ENCODE data around the gene TEX2. TPM values are rescaled to one million over a fixed set of nuclear protein-coding genes. Genes with fewer than 3 reads are reported as not detected.
"Not testable (repeated sequence)": the region's sequence is repeated elsewhere in the genome, so short reads cannot be mapped to it uniquely, and the experiment has no call there.

Gene TEX2
- total and polyA plus RNA-seq, 2 donors from 2014 or later = 14.0 to 39.1 TPM

DNA sequence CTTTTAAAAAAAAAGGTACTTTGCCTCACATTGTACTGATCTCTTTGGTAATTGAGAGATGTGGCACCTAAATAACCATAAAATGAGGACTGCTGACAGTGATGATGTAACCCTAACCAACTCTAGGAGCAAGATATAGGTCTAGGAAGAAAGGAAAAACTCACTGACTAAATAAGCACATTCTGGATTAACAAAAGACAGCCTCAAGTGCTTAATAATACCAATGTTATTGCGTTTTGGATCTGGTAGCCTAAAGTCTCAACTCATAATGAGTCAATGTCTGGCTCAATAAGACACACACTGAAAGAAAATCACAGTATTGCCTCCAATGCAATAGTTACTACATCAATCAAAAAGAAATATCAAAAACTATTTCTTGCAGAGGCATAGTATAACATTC is 136.1 kb downstream of the TEX2 start:
- H3K4me3 ChIP-seq (ENCODE audit: low read length in 3 of 3) = no peak overlapping the region
- no peaks in the 10 kb centered on the region for H3K36me3 ChIP-seq (ENCODE audit: control insufficient read depth in 2 of 3, insufficient read depth in 3 of 3, low read length in 3 of 3)
- TF ChIP-seq, protein P1, sequence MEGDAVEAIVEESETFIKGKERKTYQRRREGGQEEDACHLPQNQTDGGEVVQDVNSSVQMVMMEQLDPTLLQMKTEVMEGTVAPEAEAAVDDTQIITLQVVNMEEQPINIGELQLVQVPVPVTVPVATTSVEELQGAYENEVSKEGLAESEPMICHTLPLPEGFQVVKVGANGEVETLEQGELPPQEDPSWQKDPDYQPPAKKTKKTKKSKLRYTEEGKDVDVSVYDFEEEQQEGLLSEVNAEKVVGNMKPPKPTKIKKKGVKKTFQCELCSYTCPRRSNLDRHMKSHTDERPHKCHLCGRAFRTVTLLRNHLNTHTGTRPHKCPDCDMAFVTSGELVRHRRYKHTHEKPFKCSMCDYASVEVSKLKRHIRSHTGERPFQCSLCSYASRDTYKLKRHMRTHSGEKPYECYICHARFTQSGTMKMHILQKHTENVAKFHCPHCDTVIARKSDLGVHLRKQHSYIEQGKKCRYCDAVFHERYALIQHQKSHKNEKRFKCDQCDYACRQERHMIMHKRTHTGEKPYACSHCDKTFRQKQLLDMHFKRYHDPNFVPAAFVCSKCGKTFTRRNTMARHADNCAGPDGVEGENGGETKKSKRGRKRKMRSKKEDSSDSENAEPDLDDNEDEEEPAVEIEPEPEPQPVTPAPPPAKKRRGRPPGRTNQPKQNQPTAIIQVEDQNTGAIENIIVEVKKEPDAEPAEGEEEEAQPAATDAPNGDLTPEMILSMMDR (IDR thresholded peaks at IDR 0.05; ENCODE audit: borderline replicate concordance, extremely low read depth, insufficient read depth) = no peak
- no peak for DNase-seq
- peaks cover 0 to 9% (median 0%) of the 10 kb centered on the region in 3 donors for H3K4me1 ChIP-seq (ENCODE audit: control insufficient read depth in 2 of 3, insufficient read depth in 2 of 3, low read depth in 1 of 3, low read length in 3 of 3)
- intact Hi-C loops (cut with DNase I) = no loop called here
- H3K27me3 ChIP-seq (ENCODE audit: control insufficient read depth, insufficient read depth, low read length) = no peaks in the 10 kb centered on the region
- no peak overlapping the region for H3K9ac ChIP-seq (ENCODE audit: low read length in 3 of 3)
- no peak overlapping the region for H3K27ac ChIP-seq (ENCODE audit: low read depth in 2 of 2, low read length in 2 of 2)
- H3K9me3 ChIP-seq (ENCODE audit: control insufficient read depth in 2 of 3, insufficient read depth in 1 of 3, low read length in 3 of 3) = no peaks in the 10 kb centered on the region
- FAIRE-seq = no peak

DNA sequence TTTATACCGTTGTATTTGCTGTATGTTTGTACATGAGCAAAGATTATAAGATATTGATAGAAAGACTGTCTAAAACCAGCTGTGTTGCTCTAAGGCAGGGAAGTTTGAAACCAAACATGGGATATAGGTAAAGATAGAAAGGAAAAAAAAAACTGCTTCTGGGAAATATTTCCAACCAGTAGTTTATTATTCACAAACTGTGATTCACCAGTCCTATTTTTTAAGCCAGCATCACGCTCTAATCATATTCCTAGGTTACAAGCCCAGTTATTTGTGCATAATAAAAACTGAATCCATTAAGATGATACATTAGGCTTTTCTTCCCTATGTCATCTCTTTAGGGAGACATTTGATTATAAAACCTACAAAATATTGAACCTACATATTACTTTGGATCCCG is 137.1 kb downstream of the TEX2 start:
- TF ChIP-seq, protein P1 (IDR thresholded peaks at IDR 0.05; ENCODE audit: borderline replicate concordance, extremely low read depth, insufficient read depth) = no peak
- H3K4me1 ChIP-seq (ENCODE audit: control insufficient read depth in 2 of 3, insufficient read depth in 2 of 3, low read depth in 1 of 3, low read length in 3 of 3) = peaks cover 0 to 9% (median 0%) of the 10 kb centered on the region in 3 donors
- FAIRE-seq (no peak), DNase-seq (no peak)
- no peaks in the 10 kb centered on the region for H3K9me3 ChIP-seq (ENCODE audit: control insufficient read depth in 2 of 3, insufficient read depth in 1 of 3, low read length in 3 of 3)
- H3K4me3 ChIP-seq (ENCODE audit: low read length in 3 of 3) = no peak overlapping the region
- no peaks in the 10 kb centered on the region for H3K36me3 ChIP-seq (ENCODE audit: control insufficient read depth in 2 of 3, insufficient read depth in 3 of 3, low read length in 3 of 3)
- no peaks in the 10 kb centered on the region for H3K27me3 ChIP-seq (ENCODE audit: control insufficient read depth, insufficient read depth, low read length)
- H3K27ac ChIP-seq (ENCODE audit: low read depth in 2 of 2, low read length in 2 of 2) = no peak overlapping the region
- intact Hi-C loops (cut with DNase I) = no loop called here
- H3K9ac ChIP-seq (ENCODE audit: low read length in 3 of 3) = no peak overlapping the region

DNA sequence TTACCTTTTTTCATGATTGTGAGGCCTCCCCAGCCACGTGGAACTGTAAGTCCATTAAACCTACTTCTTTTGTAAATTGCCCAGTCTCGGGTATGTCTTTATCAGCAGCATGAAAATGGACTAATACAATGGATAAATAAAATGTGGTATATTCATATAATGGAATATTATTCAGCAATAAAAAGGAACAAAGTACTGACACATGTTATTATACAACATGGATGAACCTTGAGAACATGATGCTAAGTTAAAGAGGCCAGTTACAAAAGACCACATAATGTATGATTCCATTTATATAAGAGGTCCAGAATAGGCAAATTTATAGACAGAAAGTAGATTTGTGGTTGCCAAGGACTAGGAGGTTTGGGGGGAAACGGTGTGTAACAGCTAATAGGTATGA is 138.5 kb downstream of the TEX2 start:
- no peaks in the 10 kb centered on the region for H3K36me3 ChIP-seq (ENCODE audit: control insufficient read depth in 2 of 3, insufficient read depth in 3 of 3, low read length in 3 of 3)
- H3K9me3 ChIP-seq (ENCODE audit: control insufficient read depth in 2 of 3, insufficient read depth in 1 of 3, low read length in 3 of 3) = no peaks in the 10 kb centered on the region
- intact Hi-C loops (cut with DNase I) = no loop called here
- H3K27ac ChIP-seq (ENCODE audit: low read depth in 2 of 2, low read length in 2 of 2) = no peak overlapping the region
- FAIRE-seq (no peak), DNase-seq (no peak)
- H3K9ac ChIP-seq (ENCODE audit: low read length in 3 of 3) = no peak overlapping the region
- peaks cover 0 to 5% (median 0%) of the 10 kb centered on the region in 3 donors for H3K4me1 ChIP-seq (ENCODE audit: control insufficient read depth in 2 of 3, insufficient read depth in 2 of 3, low read depth in 1 of 3, low read length in 3 of 3)
- TF ChIP-seq, protein P1 (IDR thresholded peaks at IDR 0.05; ENCODE audit: borderline replicate concordance, extremely low read depth, insufficient read depth) = no peak
- no peaks in the 10 kb centered on the region for H3K27me3 ChIP-seq (ENCODE audit: control insufficient read depth, insufficient read depth, low read length)
- H3K4me3 ChIP-seq (ENCODE audit: low read length in 3 of 3) = no peak overlapping the region

DNA sequence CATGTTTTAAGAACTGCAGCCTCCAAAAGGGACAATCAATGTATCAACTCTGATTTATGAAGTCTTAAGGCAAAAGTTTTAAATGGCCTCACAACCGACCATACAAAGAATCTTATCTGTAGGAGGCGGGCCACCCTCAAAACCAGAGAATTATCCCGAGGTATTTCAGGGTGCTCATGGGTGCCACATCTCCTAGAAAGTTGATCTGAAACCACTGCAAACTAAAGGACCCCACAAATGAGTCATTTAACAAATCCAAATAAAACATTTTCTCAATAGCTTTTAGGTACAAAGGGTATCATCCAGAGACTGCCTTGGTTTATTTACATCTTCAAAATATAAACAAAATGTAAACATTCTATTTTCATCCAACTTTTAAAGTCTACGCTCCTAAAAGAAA is 139.9 kb downstream of the TEX2 start:
- H3K36me3 ChIP-seq (ENCODE audit: control insufficient read depth in 2 of 3, insufficient read depth in 3 of 3, low read length in 3 of 3) = no peaks in the 10 kb centered on the region
- intact Hi-C loops (cut with DNase I) = no loop called here
- H3K9me3 ChIP-seq (ENCODE audit: control insufficient read depth in 2 of 3, insufficient read depth in 1 of 3, low read length in 3 of 3) = no peaks in the 10 kb centered on the region
- no peak overlapping the region for H3K27ac ChIP-seq (ENCODE audit: low read depth in 2 of 2, low read length in 2 of 2)
- H3K9ac ChIP-seq (ENCODE audit: low read length in 3 of 3) = no peak overlapping the region
- peaks cover 0 to 5% (median 0%) of the 10 kb centered on the region in 3 donors for H3K4me1 ChIP-seq (ENCODE audit: control insufficient read depth in 2 of 3, insufficient read depth in 2 of 3, low read depth in 1 of 3, low read length in 3 of 3)
- no peak for FAIRE-seq
- no peaks in the 10 kb centered on the region for H3K27me3 ChIP-seq (ENCODE audit: control insufficient read depth, insufficient read depth, low read length)
- DNase-seq = no peak
- TF ChIP-seq, protein P1 (IDR thresholded peaks at IDR 0.05; ENCODE audit: borderline replicate concordance, extremely low read depth, insufficient read depth) = no peak
- H3K4me3 ChIP-seq (ENCODE audit: low read length in 3 of 3) = no peak overlapping the region

DNA sequence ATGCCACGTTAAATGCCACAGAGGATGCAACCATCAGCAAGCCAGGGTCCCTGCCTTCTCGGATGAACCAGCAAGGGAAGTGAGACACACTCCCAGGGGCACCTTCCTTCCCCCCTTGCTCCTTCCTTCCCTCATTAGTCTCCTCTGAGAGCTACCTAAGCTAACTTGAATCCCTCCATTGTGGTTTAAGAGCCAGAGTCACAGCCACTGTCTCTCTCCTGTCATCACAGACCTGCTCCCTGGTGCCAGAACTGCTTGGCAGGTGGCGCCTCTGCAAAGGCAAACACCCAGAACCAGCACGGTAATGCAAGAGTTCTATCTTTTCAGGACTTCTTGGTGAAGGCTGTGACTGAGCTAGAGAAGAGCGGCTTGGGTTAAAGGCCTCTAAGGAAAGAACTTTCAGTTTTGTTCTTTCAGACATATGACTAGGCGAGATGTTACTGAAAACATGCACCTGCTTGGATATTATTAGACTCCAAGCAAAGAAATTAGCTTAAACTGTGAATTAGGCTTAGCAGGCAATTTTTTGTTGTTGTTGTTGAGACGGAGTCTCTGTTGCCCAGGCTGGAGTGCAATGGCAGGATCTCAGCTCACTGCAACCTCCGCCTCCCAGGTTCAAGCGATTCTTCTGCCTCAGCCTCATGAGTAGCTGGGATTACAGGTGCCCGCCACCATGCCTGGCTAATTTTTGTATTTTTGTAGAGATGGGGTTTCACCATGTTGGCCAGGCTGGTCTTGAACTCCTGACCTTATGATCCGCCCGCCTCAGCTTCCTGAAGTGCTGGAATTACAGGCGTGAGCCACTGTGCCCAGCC is 141.9 kb downstream of the TEX2 start:
- H3K36me3 ChIP-seq (ENCODE audit: control insufficient read depth in 2 of 3, insufficient read depth in 3 of 3, low read length in 3 of 3); H3K9me3 ChIP-seq (ENCODE audit: control insufficient read depth in 2 of 3, insufficient read depth in 1 of 3, low read length in 3 of 3); DNase-seq; intact Hi-C loops (cut with DNase I); FAIRE-seq; H3K4me1 ChIP-seq (ENCODE audit: control insufficient read depth in 2 of 3, insufficient read depth in 2 of 3, low read depth in 1 of 3, low read length in 3 of 3); H3K4me3 ChIP-seq (ENCODE audit: low read length in 3 of 3); H3K27ac ChIP-seq (ENCODE audit: low read depth in 2 of 2, low read length in 2 of 2); H3K9ac ChIP-seq (ENCODE audit: low read length in 3 of 3); H3K27me3 ChIP-seq (ENCODE audit: control insufficient read depth, insufficient read depth, low read length): not testable (repeated sequence)
